ENCODE measurements around the gene SSNA1.
"Not testable (repeated sequence)": the region's sequence is repeated elsewhere in the genome, so short reads cannot be mapped to it uniquely, and the experiment has no call there.

Gene SSNA1

DNA sequence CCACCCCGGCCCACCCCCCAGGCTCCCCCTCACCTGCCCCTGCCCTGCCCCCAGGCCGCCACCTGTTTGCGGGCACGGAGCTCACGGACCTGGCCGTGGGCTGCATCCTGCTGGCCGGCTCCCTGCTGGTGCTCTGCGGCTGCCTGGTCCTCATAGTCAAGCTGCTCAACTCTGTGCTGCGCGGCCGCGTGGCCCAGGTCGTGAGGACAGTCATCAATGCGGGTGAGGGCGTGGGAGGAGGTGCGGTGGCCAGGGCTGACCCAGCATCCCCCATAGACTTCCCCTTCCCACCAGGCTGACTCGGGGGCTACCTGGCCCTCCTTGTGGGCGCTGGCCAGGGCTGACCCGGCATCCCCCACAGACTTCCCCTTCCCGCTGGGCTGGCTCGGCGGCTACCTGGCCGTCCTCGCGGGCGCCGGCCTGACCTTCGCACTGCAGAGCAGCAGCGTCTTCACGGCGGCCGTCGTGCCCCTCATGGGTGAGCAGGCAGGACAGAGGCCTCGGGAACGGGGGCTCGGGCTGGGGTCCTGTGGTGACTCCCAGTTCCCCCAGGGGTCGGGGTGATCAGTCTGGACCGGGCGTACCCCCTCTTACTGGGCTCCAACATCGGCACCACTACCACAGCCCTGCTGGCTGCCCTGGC is 45.7 kb downstream of the SSNA1 start:
- no peak for DNase-seq

DNA sequence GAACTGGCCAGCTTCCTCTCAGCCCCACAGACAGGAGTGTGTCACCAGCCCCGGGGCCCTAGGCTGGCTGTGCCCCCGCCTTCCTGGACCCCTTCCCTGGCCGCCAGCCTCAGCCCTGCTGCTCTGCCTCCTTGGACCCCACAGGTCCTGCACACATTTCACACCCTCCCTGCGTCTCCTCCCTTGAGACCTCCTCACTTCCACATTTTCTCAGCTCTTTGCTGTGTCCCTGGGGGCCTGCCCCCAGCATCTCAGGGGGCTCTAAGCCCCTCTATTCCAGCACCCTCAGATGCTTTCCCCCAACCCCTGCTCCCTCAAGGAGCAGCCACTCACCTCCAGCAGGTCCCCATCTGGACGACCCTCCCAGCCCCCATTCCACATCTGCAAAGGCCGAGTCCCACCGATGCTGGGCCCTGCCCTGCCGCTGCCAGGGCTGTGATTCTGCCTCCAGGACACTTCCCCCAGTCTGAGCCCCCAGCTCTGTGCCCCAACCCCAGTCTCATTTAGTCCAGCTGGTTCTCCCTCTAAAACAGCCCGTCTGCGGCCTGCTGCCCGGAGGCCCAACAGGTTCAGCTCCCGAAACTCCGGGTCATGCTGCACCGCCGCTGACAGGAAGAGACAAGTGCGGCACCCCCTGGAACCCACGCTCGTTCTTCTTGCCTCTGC is 46.4 kb downstream of the SSNA1 start:
- no peak for DNase-seq

DNA sequence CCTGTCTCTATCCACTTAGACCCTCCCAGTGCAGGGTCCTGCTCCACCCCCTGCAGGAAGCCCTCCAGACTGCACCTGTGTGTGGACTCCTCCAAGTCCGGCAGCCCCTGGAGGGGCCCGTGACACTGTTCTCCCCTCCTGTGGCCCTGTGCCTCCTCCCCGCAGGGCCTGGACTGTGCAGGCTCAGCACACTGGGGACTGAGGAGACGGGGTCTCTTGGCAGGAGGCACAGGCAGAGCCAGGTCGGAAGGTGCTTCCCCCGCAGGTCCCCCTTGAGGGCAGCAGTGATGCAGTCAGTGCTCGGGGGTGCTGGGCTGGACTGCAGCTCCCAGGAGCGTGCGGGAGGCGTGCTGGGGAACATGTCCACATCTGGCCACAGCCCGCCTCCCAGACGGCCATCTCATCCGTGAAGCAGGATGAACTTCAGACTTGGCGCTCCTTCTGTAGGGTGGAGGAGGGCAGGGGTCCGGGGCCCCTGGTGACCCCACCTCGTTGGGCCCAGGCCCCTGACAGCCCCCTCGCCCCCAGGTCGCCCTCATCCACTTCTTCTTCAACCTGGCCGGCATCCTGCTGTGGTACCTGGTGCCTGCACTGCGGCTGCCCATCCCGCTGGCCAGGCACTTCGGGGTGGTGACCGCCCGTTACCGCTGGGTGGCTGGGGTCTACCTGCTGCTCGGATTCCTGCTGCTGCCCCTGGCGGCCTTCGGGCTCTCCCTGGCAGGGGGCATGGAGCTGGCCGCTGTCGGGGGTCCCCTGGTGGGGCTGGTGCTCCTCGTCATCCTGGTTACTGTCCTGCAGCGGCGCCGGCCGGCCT is 47.2 kb downstream of the SSNA1 start:
- no peak for DNase-seq

DNA sequence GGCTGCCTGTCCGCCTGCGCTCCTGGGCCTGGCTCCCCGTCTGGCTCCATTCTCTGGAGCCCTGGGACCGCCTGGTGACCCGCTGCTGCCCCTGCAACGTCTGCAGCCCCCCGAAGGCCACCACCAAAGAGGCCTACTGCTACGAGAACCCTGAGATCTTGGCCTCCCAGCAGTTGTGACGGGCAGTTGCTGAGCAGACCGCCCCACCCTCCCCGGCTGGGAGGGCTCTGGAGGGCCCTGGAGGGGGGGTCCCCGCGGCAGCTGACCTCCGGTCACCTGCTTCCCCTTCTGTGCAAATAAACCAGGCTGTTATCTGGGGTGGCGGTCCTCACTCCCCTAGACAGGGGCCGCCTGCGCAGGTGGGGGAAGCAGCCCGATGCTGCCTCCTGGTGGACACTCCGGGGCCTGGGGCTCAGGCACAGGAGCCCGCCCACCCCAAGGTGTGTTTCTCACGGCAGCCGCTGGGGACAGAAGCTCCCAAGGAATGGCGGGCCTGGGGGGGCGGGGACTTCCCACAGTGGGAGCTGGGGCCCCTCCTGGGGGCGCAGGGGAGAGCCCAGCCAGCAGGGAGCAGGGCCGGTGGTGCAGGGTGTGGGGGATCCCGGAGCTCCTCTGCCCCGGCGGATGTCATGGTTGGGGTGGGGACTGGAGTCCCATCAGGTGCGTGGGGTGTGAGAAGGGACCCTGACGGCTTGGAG is 47.9 kb downstream of the SSNA1 start:
- DNase-seq: peak; percentile 64 to 76

DNA sequence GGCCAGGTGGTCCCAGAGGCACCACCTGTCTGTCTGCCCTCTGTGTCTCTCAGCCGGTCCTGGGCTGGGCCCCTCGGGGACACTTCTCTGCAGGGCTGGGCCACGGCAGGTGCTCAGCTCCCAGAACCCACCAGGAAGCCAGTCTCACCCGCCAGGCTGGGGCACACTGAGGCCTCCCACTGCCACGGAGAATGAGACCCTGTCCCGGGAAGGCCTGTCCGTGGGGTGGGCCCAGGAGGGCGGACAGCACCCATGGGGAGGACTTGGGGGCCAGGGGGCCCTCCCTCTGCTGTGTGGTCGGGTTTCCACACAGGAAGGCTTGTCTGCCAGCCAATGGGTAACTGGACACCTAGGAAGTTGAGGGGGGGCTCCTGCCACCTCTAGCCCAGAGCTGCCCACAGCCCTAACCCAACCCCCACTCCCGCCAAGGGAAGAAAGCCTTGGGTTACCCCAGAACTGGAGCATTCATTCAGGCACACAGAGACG is 48.5 kb downstream of the SSNA1 start:
- DNase-seq: no peak

DNA sequence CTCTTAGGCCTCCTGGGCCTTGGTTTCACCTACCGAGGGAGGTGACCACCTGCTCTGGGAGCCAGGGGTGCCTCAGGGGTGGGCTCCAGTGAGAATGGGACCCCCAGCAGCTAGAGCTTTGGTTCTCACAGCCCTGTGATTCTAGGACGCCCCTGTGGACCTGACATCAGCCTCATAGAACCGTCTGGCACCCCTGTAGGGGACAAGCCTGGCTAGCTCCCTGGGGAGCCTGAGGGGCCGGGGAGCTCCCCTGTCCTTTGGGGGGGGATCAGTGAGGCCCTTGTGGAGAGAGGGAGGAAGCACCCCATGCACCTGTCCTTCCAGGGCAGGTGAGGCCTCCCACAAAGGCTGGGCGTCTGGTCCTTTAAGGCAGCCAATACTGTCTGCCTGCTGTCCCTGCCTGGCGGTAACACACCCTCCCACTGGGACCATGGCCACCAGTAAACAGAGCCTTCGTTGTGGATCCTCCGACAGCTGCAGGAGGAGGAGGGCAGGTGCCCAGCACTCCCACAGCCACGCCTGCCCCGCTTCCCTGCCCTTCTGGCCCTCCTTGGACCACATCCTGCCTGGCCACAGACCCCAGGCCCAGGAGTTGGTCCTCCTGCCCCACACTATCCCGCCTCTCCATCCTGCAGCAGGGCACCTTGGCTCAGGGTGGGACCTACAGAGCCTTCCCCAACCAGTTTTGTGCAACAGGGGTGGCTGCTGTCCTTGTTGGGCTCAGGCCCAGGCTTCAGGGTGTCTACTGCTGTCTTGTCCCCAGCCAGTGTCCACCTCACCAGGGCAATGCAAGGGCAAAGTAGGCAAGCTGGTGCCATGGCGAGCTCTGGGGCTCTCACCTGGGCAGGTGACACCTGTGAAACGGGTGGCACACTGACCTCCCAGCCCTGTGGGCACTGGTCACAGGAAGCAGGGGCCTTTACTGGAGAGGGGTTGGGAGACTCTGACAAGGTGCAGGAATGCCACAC is 49.6 kb downstream of the SSNA1 start:
- DNase-seq: peak in 1 of 2 experiments; percentile 29

DNA sequence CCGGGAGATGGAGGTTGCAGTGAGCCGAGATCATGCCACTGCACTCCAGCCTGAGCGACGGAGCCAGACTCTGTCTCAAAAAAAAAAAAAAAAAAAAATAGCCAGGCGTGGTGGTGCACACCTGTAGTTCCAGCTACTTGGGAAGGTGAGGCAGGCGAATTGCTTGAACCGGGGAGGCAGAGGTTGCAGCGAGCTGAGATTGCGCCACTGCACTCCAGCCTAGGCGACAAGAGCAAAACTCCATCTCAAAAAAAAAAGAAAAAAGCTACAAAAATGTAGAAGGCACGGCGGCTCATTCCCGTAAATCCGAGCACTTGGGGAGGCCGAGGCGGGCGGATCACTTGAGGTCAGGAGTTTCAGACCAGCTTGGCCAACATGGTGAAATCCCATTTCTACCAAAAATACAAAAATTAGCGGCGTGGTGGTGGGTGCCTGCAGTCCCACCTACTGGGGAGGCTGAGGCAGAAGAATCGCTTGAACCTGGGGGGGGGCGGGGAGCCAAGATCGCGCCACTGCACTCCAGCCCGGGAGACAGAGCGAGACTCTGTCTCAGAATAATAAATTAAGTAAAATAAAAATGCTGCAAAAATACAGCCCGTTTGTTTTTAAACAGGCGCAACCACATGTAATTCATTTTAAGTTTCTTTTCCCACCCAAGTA is 51.2 kb downstream of the SSNA1 start:
- not testable (repeated sequence) for DNase-seq
